ENCODE data around the gene NTM. TPM values are rescaled to one million over a fixed set of nuclear protein-coding genes. Genes with fewer than 3 reads are reported as not detected.

NTM gene
- polyA plus RNA-seq, 4 donors: 0.94 to 3.1 (median 1.4) TPM; not detected in 1

DNA sequence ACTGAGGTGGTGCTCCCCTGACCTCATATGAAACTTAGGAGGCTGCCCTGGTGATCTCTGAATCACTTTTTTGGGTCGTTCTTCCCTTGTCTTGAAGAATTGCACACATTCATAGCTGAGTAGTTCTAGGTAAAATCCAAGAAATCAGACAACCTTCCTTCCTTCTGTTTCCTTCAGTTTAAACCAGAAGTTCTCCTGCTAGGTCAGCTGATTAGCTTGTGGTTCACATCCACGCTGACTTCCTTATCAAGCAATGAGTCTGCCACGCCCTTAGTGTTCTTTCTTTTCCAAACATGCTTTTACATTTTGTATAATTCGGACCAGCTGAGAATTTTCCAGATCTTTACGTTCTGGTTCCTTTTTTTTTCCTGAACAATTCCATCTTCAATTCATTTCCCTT lies 892.8 kb downstream of the NTM start:
- H3K36me3 ChIP-seq (ENCODE audit: control insufficient read depth in 3 of 3, insufficient read depth in 2 of 3, low read depth in 1 of 3, low read length in 3 of 3): no peaks in the 10 kb centered on the region
- H3K9me3 ChIP-seq (ENCODE audit: control insufficient read depth in 2 of 2, insufficient read depth in 1 of 2, low read depth in 1 of 2, low read length in 1 of 2): no peaks in the 10 kb centered on the region
- no peak for FAIRE-seq
- no peak for DNase-seq
- no peaks in the 10 kb centered on the region for H3K4me1 ChIP-seq (ENCODE audit: control insufficient read depth in 3 of 3, insufficient read depth in 2 of 3, low read depth in 1 of 3, low read length in 2 of 3)
- H3K27me3 ChIP-seq (ENCODE audit: control insufficient read depth in 3 of 3, insufficient read depth in 3 of 3, low read length in 3 of 3): no peaks in the 10 kb centered on the region
- H3K27ac ChIP-seq (ENCODE audit: low read depth in 1 of 3, low read length in 2 of 3): no peak overlapping the region
- WGBS, 3 donors: 28 to 49% (median 31%) methylated on average over 5 of the region's 5 CpGs
- no peak overlapping the region for H3K4me3 ChIP-seq (ENCODE audit: low read depth in 1 of 3, low read length in 3 of 3)

DNA sequence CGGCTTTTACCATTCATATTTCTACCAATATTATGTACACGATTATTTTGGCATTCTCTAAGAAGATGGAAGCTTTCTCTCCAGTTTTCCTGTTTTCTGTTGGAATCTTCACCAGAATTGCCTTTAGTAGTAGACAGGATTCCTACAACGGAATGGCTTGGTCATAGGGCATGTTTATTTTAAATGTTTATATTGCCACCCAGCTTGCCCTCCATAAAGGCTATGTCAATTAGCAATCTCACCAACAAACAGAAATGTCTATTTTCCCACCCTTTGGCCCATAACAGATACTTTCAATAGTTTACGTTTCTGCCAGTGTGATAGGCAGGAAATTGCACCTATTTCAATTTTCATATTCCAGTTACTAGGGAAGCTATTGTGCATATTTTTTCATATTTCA lies 893.5 kb downstream of the NTM start:
- no peak for FAIRE-seq
- H3K27ac ChIP-seq (ENCODE audit: low read depth in 1 of 3, low read length in 2 of 3): no peak overlapping the region
- no peaks in the 10 kb centered on the region for H3K9me3 ChIP-seq (ENCODE audit: control insufficient read depth in 2 of 2, insufficient read depth in 1 of 2, low read depth in 1 of 2, low read length in 1 of 2)
- H3K4me1 ChIP-seq (ENCODE audit: control insufficient read depth in 3 of 3, insufficient read depth in 2 of 3, low read depth in 1 of 3, low read length in 2 of 3): no peaks in the 10 kb centered on the region
- no peak overlapping the region for H3K4me3 ChIP-seq (ENCODE audit: low read depth in 1 of 3, low read length in 3 of 3)
- 52 to 74% (median 58%) methylated on average over 4 of the region's 4 CpGs for WGBS, 3 donors
- DNase-seq: no peak
- H3K27me3 ChIP-seq (ENCODE audit: control insufficient read depth in 3 of 3, insufficient read depth in 3 of 3, low read length in 3 of 3): no peaks in the 10 kb centered on the region
- no peaks in the 10 kb centered on the region for H3K36me3 ChIP-seq (ENCODE audit: control insufficient read depth in 3 of 3, insufficient read depth in 2 of 3, low read depth in 1 of 3, low read length in 3 of 3)

- DNase-seq (no peak), FAIRE-seq (no peak)
- no peaks in the 10 kb centered on the region for H3K36me3 ChIP-seq (ENCODE audit: control insufficient read depth in 3 of 3, insufficient read depth in 2 of 3, low read depth in 1 of 3, low read length in 3 of 3)
- H3K9me3 ChIP-seq (ENCODE audit: control insufficient read depth in 2 of 2, insufficient read depth in 1 of 2, low read depth in 1 of 2, low read length in 1 of 2): no peaks in the 10 kb centered on the region
- 70 to 76% (median 73%) methylated on average over 1 of the region's 1 CpG for WGBS, 3 donors
- no peak overlapping the region for H3K4me3 ChIP-seq (ENCODE audit: low read depth in 1 of 3, low read length in 3 of 3)
- H3K27me3 ChIP-seq (ENCODE audit: control insufficient read depth in 3 of 3, insufficient read depth in 3 of 3, low read length in 3 of 3): no peaks in the 10 kb centered on the region
- H3K4me1 ChIP-seq (ENCODE audit: control insufficient read depth in 3 of 3, insufficient read depth in 2 of 3, low read depth in 1 of 3, low read length in 2 of 3): no peaks in the 10 kb centered on the region
- no peak overlapping the region for H3K27ac ChIP-seq (ENCODE audit: low read depth in 1 of 3, low read length in 2 of 3)
These were observed 894.2 kb downstream of the NTM start for GRCh38 chr11:132264616-132265015.

GRCh38 chr11:132278801-132279574 lies 908.6 kb downstream of the NTM start:
- Histone ChIP-seq H3K4me1 (ENCODE audit: control insufficient read depth in 3 of 3, insufficient read depth in 2 of 3, low read depth in 1 of 3, low read length in 2 of 3) (no peaks in the 10 kb centered on the region), H3K36me3 (ENCODE audit: control insufficient read depth in 3 of 3, insufficient read depth in 2 of 3, low read depth in 1 of 3, low read length in 3 of 3) (no peaks in the 10 kb centered on the region), H3K9me3 (ENCODE audit: control insufficient read depth in 2 of 2, insufficient read depth in 1 of 2, low read depth in 1 of 2, low read length in 1 of 2) (no peaks in the 10 kb centered on the region), H3K4me3 (ENCODE audit: low read depth in 1 of 3, low read length in 3 of 3) (no peak overlapping the region), H3K27ac (ENCODE audit: low read depth in 1 of 3, low read length in 2 of 3) (no peak overlapping the region), H3K27me3 (ENCODE audit: control insufficient read depth in 3 of 3, insufficient read depth in 3 of 3, low read length in 3 of 3) (no peaks in the 10 kb centered on the region)
- DNase-seq: peak; percentile 5 to 6
- no peak for FAIRE-seq
- 55 to 58% (median 58%) methylated on average over 6 of the region's 6 CpGs for WGBS, 3 donors

DNA sequence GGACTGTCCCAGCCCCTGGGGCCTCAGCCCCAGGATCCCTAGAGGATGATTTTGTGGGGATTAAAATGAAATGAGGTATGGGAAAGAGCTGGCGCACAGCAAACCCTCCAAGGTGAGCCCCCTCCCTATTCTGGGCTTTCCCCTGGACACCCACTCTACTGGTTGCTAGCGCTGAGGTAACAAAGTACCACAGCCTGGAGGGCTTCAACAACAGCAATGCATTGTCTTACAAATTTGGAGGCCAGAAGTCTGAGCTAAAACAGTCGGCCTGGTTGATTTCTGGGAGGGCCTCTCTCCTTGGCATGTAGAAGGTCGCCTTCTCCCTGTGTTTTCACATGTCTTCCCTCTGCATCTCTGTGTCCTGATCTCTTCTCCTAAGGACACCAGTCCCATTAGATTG lies 913.6 kb downstream of the NTM start:
- DNase-seq (no peak), FAIRE-seq (no peak)
- Histone ChIP-seq H3K27ac (ENCODE audit: low read depth in 1 of 3, low read length in 2 of 3) (no peak overlapping the region), H3K27me3 (ENCODE audit: control insufficient read depth in 3 of 3, insufficient read depth in 3 of 3, low read length in 3 of 3) (no peaks in the 10 kb centered on the region), H3K4me3 (ENCODE audit: low read depth in 1 of 3, low read length in 3 of 3) (no peak overlapping the region), H3K9me3 (ENCODE audit: control insufficient read depth in 2 of 2, insufficient read depth in 1 of 2, low read depth in 1 of 2, low read length in 1 of 2) (no peaks in the 10 kb centered on the region), H3K36me3 (ENCODE audit: control insufficient read depth in 3 of 3, insufficient read depth in 2 of 3, low read depth in 1 of 3, low read length in 3 of 3) (no peaks in the 10 kb centered on the region), H3K4me1 (ENCODE audit: control insufficient read depth in 3 of 3, insufficient read depth in 2 of 3, low read depth in 1 of 3, low read length in 2 of 3) (no peaks in the 10 kb centered on the region)
- WGBS, 3 donors: 79 to 86% (median 80%) methylated on average over 4 of the region's 4 CpGs

GRCh38 chr11:132284611-132285010 lies 914.2 kb downstream of the NTM start:
- no peak overlapping the region for H3K27ac ChIP-seq (ENCODE audit: low read depth in 1 of 3, low read length in 2 of 3)
- H3K36me3 ChIP-seq (ENCODE audit: control insufficient read depth in 3 of 3, insufficient read depth in 2 of 3, low read depth in 1 of 3, low read length in 3 of 3): no peaks in the 10 kb centered on the region
- DNase-seq (no peak), FAIRE-seq (no peak)
- H3K27me3 ChIP-seq (ENCODE audit: control insufficient read depth in 3 of 3, insufficient read depth in 3 of 3, low read length in 3 of 3): no peaks in the 10 kb centered on the region
- no peaks in the 10 kb centered on the region for H3K4me1 ChIP-seq (ENCODE audit: control insufficient read depth in 3 of 3, insufficient read depth in 2 of 3, low read depth in 1 of 3, low read length in 2 of 3)
- no peaks in the 10 kb centered on the region for H3K9me3 ChIP-seq (ENCODE audit: control insufficient read depth in 2 of 2, insufficient read depth in 1 of 2, low read depth in 1 of 2, low read length in 1 of 2)
- H3K4me3 ChIP-seq (ENCODE audit: low read depth in 1 of 3, low read length in 3 of 3): no peak overlapping the region
- WGBS, 3 donors: 83 to 88% (median 85%) methylated on average over 11 of the region's 11 CpGs

DNA sequence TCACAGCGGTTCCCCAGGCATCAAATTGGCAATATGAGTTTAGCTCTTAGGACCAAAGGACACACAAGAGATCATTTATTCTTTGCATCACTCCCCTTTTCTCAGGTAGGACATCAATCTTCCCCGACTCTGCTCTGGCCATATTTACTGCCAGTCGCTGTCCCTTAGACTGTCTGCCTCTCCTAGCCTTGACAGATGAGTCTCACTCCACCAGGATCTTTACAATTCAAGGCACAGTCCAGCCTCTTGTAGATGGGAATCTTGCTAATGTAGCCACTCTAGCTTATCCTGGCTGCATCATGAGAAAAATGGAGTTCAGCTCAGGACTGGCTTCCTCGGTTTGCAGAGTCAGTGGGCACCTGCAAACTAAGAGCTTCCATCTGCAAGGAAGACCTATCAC lies 915.2 kb downstream of the NTM start:
- FAIRE-seq (no peak), DNase-seq (no peak)
- H3K9me3 ChIP-seq (ENCODE audit: control insufficient read depth in 2 of 2, insufficient read depth in 1 of 2, low read depth in 1 of 2, low read length in 1 of 2): no peaks in the 10 kb centered on the region
- no peaks in the 10 kb centered on the region for H3K27me3 ChIP-seq (ENCODE audit: control insufficient read depth in 3 of 3, insufficient read depth in 3 of 3, low read length in 3 of 3)
- no peak overlapping the region for H3K4me3 ChIP-seq (ENCODE audit: low read depth in 1 of 3, low read length in 3 of 3)
- WGBS, 3 donors: 82 to 83% (median 83%) methylated on average over 4 of the region's 4 CpGs
- H3K4me1 ChIP-seq (ENCODE audit: control insufficient read depth in 3 of 3, insufficient read depth in 2 of 3, low read depth in 1 of 3, low read length in 2 of 3): no peaks in the 10 kb centered on the region
- no peak overlapping the region for H3K27ac ChIP-seq (ENCODE audit: low read depth in 1 of 3, low read length in 2 of 3)
- H3K36me3 ChIP-seq (ENCODE audit: control insufficient read depth in 3 of 3, insufficient read depth in 2 of 3, low read depth in 1 of 3, low read length in 3 of 3): no peaks in the 10 kb centered on the region

DNA sequence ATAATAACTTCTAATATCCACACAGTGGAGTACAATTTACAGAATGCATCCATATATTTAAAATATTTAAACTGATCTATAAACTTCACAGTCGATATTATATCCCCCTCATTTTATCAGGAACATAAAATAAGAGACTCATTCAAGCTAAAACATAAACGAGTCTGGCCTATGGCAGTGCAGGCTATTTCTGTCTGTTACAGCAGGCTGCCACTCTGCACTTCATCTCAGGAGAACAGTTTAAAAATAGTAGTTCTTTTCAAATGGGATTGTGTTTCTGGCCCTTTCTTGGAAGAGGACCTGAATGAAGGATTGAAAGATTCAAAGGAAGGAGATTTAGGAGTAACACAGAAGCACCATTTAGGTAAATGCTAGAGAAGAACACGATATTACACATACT lies 915.7 kb downstream of the NTM start:
- no peak overlapping the region for H3K4me3 ChIP-seq (ENCODE audit: low read depth in 1 of 3, low read length in 3 of 3)
- no peak for DNase-seq
- no peaks in the 10 kb centered on the region for H3K36me3 ChIP-seq (ENCODE audit: control insufficient read depth in 3 of 3, insufficient read depth in 2 of 3, low read depth in 1 of 3, low read length in 3 of 3)
- H3K27me3 ChIP-seq (ENCODE audit: control insufficient read depth in 3 of 3, insufficient read depth in 3 of 3, low read length in 3 of 3): no peaks in the 10 kb centered on the region
- WGBS, 3 donors: 73 to 86% (median 75%) methylated on average over 3 of the region's 3 CpGs
- H3K9me3 ChIP-seq (ENCODE audit: control insufficient read depth in 2 of 2, insufficient read depth in 1 of 2, low read depth in 1 of 2, low read length in 1 of 2): no peaks in the 10 kb centered on the region
- no peaks in the 10 kb centered on the region for H3K4me1 ChIP-seq (ENCODE audit: control insufficient read depth in 3 of 3, insufficient read depth in 2 of 3, low read depth in 1 of 3, low read length in 2 of 3)
- H3K27ac ChIP-seq (ENCODE audit: low read depth in 1 of 3, low read length in 2 of 3): no peak overlapping the region
- no peak for FAIRE-seq

DNA sequence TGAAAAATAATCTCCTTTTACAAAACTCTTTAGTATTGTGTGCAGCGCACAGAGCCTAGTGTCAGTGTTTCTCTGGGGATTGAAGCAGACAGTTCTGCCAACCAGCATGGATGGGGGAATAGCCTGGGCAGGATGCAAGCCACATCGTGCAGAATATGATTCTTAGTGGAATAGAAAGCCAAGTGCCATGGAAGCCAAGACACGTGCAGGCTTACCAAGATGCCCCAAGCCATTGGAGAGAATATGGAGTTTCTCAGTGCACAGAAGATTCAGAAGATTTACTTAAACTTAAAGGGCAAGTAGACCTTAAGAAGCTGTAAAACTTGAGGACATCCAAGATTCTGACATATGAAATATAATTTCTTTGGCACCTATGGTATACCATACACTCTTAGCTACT lies 917.6 kb downstream of the NTM start:
- Histone ChIP-seq H3K4me1 (ENCODE audit: control insufficient read depth in 3 of 3, insufficient read depth in 2 of 3, low read depth in 1 of 3, low read length in 2 of 3) (no peaks in the 10 kb centered on the region), H3K27me3 (ENCODE audit: control insufficient read depth in 3 of 3, insufficient read depth in 3 of 3, low read length in 3 of 3) (no peaks in the 10 kb centered on the region), H3K9me3 (ENCODE audit: control insufficient read depth in 2 of 2, insufficient read depth in 1 of 2, low read depth in 1 of 2, low read length in 1 of 2) (no peaks in the 10 kb centered on the region), H3K4me3 (ENCODE audit: low read depth in 1 of 3, low read length in 3 of 3) (no peak overlapping the region), H3K36me3 (ENCODE audit: control insufficient read depth in 3 of 3, insufficient read depth in 2 of 3, low read depth in 1 of 3, low read length in 3 of 3) (no peaks in the 10 kb centered on the region), H3K27ac (ENCODE audit: low read depth in 1 of 3, low read length in 2 of 3) (no peak overlapping the region)
- DNase-seq (no peak), FAIRE-seq (no peak)
- whole genome bisulfite sequencing, 3 donors: 79 to 87% (median 79%) methylated on average over 3 of the region's 3 CpGs

All from small intestine (tissue), 7 donors.